Activated gamma-delta T cell treated with Interleukin-2 at 50 U/mL for 16 hours (primary cell): ENCODE data around the gene AGPAT3.

ENCODE experiments used
- DNase-seq: peaks from one replicate; pipeline ENCODE4 v3.0.0-alpha.2; 2020

Gene AGPAT3

DNA sequence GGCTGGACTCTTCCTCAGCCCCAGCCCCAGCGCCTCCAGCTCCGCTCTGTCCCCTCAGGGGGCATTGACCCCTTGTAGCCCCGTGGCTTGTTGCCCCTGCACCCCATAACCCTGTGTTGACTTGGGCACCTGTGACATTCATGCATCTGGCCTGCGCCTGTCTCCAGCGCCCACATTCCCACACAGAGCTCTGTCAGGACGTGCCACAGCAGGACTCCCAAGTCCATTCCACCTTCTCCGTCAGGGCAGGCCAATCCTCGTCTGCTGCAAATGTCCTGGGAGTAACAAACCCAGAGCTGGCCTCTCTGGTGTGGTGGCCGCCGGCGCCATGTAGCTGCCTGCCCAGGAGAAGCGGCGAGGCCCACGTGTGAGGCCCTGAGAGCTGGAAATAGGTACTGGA, 60.6 kb downstream of the AGPAT3 start:
- DNase-seq: no peak

DNA sequence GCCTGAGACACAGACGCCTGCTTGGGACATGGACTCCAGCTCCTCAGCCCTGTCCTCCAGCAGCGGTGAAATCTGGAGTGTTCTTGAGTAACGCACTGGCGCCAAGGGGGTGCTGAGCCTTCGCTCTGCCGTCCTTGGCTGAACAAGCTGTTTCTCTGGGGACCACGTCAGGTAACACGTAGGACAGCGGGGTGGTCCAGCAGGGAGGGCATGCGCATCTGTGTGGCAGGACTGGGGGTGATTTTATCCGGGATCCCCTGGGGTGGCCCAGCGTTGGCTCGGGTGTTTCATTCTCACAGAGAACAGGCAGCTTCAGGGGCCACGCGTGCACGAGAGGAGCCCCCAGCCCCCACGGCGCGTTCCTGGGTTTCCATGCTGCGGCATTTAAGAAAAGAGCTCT, 61.2 kb downstream of the AGPAT3 start:
- DNase-seq: no peak

DNA sequence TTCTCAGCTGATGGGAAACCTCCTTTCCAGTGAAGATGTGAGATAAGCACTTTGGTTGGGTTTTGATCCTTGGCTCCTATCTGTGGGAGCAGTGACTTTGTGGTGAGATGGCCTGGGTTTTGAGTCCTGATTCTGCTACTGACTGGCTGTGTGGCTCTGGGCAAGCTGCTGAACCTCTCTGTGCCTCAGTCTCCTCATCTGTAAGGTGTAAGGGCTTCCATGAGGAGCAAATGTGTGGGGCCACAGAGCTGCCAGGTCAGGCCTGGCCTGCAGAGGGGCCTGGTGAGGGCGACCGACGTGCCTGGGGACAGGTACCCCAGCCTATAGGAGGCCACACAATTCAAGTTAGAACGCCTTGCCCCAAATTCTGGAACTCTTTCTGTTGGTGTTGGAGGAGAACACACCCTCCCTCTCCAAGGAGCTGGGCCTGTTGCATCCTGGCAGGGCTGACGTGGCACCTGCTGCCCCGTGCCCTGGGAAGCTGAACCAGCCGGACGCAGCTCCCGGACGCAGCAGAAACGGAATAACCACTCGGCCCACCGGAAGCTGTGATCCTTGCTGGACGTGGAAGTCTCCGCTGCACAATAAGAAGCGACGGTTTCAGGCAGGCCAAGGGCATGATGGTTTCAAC, 62.7 kb downstream of the AGPAT3 start:
- DNase-seq: no peak

DNA sequence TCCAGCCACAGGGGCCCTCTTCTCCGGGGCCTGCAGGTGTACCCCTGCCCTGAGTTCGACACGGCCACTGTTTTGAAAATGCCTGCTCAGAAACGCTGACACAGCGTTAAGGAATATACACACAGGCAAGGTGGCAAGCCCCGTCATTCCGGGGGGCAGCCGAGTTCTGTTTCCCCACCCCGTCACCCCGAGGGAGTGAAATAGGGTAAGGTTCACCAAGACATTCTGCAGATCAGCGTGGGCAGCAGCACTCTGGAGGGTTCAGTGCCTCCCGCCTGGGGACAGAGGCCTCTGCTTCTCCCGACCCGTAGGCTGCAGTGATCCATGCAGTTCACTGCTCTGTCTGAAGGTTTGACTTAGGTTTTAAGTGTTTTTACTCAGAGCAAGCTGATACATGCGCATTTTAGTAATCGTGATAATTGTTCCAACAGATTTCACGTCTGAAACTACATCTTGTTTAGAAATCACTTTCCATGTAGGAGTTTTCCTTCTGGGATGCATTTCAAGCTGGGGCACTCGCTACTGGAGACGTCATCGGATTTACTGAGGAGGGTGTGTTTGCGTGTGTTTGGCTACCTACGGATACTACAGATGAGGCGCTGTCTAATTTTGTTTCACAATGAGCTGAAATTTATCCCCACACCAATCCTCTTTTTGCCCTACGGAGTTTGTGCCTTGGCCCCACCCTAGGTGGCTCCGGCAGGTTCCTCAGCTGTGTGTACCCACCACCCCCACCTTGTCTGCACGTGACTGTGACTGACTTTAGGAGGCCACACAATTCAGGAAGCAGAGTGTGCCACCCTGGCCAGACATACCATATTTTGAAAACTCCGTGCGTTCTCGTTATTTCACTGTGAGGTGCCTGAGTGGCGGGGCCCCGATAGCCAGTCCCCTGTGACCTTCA, 63.5 kb downstream of the AGPAT3 start:
- no peak for DNase-seq

DNA sequence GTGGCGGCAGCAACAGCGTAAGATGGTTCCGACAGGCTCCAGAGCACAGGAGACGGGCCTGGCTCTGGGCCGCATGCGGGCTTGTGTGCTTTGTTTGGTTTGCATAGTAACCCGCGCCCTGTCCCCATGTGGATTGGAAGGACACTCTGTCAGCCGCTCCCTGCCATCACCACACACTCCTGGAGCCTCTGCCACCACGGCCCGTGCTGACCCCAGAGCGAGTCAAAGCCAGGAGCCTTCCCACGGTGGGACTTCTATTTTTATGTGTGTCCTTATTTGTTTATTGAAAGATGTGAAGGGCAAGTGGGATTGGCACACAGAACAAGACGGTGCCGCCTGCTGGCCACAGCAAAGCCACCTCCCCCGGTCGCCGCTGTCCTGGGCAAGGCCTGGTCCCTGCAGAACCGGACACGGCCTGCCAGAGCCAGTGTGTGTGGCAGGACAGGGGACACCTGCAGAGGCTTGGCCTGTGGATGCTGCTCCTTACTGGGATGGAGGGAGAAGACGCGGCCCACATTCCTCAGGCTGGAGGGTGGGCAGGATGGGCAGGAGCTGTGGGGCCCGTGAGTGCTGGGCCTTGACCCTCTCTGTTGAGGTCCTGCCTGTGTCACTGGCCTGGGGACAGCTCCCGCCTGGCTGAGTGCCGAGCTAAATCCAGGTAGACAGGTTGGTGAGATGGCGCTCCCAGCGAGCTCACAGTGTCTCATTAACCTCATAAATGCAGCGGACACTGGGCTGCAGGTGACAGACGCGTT, 64.4 kb downstream of the AGPAT3 start:
- no peak for DNase-seq

DNA sequence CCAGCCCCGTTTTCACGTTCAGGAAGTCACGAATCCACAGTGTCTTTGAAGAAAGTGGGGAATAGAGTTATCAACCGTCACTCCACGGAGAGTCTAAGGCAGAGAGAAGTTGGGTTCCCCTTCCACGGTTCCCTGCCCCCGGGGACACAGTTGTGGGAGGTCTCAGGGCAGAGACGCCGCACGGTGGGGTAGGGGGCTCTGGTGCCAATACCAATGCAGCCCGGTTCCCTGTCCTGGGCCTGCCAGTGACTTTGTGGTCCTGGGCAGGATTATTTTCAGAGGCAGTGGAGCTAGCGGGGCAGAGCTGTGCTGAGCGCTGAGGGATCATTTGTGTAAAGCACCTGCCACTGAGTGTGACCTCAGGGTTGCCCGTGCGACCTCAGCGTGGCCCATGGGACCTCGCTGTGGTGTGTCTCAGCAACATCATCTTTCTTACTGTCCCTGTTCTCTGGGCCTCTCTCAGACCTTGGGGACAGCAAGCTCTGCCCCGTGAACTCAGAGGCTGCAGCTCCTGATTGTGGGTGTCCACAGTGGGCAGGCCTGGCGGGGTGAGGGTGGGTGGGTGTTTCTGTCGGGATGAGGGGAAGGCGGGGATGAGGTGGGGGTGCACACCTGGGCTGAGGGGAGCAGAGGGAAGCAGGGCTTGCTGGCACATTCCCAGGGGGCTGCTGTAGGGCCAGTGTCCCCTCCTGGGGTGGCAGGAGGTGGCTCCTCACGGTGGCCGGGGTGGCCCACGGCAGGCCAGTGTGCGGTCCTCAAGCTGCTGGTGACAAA, 65.2 kb downstream of the AGPAT3 start:
- DNase-seq: no peak

DNA sequence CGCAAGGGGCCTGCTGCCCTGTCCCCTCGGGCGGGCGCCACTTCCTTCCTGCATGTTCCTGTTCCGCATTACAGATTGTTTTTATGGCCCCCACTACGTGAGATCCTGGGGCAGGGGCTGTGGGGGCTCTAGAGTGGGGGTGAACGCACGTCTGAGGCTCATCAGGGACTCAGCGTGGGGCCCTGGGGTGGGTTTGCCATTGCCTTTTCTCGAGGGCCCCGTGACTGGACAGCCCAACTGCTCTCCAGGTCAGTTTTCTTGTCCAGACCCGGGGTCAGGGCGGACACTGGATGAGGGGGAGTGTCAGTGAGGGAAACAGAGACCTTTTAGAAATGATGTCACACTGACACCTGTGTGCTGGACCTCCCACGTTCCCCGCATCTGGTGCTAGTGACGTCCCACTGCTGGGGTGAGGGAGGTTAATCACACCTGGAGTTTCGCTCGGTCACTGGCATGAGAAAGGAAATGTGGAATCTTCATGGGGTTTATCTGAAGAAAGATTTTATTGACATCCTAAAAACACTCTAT, 65.9 kb downstream of the AGPAT3 start:
- no peak for DNase-seq

DNA sequence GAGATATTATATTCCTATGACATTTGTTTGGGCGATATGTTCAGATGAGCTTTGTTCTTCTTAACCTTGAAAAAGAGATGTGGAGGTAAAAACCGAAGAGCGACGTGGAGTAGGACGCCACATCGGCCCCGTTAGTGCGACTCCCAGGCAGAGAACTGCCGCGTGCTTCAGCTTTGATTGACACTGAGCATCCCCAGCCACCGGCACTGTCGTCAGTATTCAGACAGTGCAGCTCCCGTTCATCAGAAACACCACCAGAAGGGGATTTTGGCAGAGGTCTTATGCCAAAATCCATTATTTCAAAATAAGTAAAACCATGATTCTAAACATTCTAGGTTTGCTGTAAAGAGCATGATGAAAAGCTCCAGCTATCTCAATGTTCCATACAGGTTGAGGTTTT, 66.5 kb downstream of the AGPAT3 start:
- no peak for DNase-seq

DNA sequence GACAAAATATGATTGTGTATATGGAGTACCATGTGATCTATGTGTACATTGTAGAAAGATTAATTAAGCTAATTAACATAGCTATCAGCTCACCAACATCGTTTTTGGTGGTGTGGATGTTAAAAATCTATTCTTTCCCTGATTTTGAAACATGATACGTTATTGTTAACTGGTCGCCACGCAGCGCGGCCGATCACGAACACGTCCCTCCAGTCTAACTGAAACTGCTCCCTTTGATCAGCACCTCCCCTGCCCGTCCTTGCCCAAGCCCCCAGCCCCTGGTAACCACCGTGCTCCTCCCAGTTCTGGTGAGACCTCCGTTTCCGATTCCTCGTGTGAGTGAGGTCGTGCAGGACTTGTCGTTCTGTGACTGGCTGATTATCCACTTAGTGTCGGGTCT, 67.0 kb downstream of the AGPAT3 start:
- no peak for DNase-seq

DNA sequence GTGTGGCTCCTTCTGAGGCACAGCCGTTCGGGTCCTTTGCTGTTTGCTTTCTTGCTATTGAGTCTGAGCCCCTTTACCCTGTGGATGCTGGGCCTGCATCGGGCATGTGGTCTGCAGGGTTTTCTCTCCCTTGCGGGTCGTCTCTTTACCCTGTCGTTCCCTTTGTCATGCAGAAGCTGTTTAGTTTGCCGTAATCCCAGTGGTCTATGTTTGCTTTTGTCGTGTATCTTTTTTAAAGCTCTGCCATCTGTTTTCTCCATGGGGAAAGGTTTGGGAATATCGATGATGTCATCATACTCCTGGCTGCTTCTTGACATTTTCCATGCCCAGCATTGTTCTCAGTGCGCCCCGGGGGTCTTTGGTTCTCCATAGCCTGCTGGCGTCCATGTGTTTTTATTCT, 68.2 kb downstream of the AGPAT3 start:
- no peak for DNase-seq

DNA sequence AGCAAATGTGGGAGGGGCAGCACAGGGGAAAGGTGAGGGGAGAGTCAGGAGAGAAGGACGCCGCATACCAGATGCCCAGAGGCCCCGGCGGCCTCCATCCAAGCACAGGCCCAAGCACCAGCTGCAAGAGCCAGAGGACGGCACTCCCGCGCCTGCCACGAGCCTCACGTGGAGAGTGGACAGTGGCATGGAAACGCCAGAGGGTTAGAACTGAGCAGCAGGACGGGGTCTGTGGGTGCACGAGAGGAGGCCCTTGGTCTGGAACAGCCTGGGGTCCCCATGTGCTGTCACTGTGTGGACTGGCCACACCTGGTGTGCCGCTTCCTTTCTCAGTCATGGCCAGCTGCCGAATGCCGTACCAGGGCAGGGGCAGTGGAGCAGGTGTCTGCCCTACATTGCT, 68.7 kb downstream of the AGPAT3 start:
- DNase-seq: no peak

DNA sequence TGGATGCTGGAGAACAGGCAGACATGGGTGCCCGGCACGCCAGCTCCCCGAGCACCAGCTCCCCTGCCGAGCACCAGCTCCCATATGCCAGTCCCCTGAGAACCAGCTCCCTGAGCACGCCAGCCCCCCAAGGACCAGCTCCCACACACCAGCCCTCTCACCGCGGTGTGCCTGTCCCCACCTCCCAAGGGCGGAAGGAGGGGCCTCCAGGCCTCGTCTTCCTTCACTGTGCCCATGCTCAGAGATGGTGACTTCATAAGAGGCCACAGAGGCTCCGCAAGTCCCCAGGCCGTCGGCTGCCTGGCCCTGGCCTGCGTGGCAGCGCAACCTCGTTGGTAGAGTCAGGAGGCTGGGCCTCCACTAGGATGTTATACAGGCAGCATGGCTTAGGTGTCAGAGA, 69.1 kb downstream of the AGPAT3 start:
- no peak for DNase-seq

DNA sequence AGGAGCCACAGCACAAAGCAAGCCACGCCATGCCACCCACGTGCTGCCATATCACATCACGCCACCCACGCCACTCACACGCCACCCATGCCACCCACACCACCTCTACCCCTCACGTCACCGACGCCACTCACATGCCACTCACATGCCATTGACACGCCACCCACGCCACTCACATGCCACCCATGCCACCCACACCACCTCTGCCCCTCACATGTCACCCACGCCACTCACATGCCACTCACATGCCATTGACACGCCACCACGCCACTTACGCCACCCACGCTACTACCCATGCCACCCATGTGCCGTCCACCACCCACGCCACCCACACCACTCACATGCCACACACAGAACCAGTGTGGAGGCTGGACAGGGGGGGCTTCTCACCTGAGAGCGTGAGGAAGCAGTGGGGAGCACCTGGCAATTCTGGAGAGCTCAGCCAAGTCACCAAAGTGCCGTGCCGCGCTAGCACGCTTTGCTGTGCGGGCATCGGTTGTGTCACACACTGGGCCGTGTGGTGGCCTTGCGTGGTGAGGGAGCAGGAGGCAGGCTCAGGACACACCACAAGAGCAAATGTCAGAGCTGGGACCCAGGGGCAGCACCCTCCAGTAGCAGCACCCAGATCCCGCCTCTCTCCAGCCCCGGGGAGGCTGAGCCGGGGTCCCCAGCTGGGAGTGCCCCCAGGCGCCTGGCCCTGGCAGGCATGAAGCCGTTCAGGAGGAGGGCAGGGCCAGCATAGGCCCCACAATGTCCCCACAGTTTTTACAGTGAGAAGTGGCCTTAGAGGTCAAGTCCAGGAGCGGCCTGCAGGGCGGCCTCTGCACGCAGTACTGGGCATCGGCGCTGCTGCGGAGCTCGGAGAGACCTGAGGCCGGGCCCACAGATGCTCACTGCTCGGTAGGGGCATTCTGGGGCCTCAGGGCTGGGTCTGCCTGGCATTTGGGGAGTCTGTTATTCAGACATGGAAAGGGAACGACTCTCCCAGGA, 70.0 kb downstream of the AGPAT3 start:
- DNase-seq: no peak

DNA sequence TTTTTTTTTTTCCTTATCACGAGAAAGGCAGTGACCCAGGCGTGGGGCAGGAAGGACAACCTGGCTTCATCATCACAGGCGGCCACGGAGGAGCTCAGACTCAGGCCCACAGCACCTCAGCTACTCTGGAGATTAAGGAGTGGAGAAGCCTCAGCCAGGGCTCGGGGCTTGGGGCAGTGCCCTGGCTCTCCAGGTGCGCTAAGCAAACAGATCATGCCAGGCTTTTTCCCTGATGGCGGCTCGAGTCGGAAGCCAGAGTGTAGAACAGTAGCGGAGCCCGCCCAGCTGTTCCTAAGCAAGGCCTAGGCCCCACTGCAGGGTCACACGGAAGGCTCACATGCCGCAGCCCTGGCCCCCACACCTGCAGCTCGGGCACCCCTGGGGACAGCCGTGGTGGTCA, 70.7 kb downstream of the AGPAT3 start:
- DNase-seq: no peak

DNA sequence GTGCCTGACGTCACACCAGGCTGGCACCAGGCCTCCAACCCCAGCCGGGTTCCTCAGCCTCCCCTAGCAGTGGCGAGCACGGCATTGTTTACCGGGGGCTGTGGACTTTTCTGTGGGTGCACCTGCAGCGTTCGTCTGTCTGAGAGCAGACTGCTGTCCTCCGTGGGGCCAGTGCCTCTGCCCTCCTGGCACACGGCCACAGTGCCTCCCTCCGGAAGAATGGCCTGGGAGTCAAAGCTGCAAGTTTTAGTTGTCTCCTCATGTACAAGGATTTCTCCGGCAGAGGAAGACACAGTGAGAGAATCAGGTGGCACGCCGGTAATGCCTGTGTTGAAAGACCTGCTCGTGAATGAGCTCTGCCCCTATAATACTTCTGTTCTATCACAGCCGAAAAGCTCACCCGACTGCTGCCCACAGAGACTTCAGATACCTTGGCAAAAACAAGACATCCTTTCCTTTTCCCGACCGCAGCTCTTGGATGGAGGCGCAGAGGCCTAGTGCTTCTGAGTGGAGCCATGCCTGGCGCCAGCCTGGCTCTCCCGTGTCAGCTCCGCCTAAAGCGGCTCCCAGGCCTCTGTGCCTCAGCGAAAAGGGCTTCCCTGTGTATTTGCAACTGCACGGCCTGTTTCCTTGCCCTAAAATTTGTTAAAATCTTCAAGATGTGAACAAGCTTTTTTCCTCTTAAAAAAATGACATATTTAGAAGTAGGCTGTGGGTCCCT, 71.4 kb downstream of the AGPAT3 start:
- DNase-seq: no peak

DNA sequence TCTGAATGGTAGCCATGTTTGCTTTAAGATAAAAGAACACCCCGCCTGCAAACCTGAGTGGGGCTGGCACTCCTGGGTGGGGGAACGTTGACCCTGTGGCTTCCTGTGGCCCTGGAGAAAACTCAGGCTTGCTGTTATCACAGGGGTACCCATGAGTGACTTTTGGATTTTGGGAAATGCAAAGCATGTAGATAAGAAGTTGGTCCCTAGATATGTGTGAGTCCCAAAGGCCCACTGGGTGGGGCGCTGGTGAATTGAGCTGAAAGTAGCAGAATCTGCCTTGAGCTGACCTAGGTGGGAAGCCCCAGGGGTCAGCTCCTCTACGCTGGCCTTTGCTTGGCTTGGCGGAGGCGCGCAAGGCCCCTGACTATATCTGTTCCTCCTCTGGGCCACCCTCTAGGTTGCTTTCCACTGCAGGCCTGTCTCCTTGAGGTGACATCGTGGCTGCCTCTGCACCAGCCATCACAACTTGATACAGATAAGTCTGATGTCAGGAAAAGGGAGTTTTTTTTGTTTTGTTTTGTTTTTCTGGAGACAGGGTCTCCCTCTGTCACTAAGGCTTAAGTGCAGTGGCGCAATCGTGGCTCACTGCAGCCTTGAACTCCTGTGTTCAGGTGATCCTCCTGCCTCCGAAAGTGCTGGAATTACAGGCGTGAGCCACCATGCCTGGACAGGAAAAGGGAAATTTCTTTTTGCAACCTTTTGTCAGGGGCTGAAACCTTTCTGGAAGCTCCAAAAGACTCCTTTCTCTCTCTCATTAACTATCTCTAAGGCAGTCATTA, 72.2 kb downstream of the AGPAT3 start:
- DNase-seq: no peak

DNA sequence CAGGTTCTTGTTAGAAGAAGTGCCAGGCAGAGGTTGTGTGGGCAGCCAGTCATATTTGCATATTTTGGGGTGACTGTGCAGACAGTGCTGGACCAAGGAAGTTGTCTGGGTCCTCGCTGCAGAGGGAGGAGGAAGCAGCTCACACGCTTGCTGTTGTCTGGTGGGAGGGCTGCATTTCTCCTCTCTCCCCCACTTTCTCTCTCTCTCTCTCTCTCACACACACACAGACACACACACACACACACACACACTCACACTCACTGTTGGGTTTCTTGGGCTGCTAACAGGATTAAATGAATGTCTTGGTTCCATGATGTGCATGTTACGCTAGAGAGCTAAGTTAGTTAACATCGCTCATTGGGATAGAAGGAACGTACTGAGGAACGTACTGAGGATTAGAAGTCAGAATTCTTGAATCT, 72.9 kb downstream of the AGPAT3 start:
- DNase-seq: no peak

DNA sequence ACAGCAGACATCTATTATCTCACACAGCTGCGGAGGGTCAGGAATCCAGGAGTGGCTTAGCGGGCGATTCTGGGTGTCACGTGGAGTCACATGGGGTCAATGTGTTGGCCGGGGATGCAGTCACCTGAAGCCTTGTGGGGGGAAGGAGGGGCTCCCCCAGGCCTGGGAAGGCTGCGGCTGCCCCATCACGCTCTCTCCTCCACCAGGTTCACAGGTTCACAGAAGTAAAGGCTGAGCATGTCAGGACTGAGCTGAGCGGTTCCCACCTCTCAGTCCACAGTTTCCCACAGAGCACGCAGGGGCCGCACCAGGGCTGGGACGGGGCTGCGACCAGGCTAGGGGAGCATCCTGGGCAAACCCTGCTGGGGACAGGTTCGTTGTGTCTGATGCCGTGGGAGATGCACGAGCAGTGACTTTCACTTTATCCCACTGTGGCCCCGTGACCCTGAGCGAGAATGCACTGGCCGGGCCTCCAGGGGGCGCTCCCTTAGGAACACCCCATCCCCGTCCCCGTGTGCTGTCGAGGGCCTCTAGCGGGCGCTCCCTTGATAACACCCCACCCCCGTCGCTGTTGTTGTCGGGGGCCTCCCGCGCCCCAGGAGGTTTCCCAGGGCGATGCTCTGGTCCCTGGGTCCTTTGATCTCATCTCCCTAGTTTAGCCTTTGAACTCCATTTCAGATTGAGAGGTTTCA, 73.9 kb downstream of the AGPAT3 start:
- DNase-seq: peak; percentile 91
